COR-L47 (cell line): ENCODE results near the gene PPP1R3E.
"Not testable (repeated sequence)": the region's sequence is repeated elsewhere in the genome, so short reads cannot be mapped to it uniquely, and the experiment has no call there.

Experiments
- DNase-seq: peaks from one replicate; lab custom pipeline; 2025; lab: John Stamatoyannopoulos, UW

The PPP1R3E gene

DNA sequence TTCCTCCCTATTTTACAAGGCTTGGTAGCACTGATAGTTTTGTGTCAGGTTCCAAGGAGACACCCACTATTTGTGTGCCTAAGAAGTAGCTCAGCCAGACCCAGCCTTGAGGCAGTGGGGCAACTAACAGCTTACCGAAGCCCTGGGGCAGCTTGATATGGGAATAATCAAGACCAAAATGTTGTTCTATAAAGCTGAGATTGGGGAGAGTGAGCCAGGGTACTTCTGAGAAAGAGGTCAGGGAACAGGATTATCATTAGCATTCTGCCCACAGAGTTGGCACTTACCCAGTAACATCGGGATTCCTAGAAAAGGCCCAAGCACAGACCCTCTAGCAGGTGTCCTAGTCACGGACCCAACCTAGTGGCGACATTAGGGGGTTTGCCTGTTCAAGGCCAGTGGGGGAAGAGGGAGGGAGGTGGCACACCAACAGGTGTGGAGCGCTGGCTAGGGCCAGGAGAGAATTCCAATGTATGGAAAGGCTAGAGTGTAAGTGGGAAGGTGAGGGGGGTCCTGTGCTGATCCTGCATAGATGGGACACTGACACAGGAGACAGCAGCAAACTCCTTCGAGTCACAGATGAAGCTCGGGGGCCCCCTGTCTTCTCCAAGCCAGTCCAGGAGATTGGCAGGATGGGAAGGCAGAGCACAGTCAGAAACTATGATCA, 4.9 kb downstream of the PPP1R3E start:
- DNase-seq = no peak

GRCh38 chr14:23297096-23297495, 5.6 kb downstream of the PPP1R3E start:
- DNase-seq = no peak

GRCh38 chr14:23296012-23296777, 6.5 kb downstream of the PPP1R3E start:
- no peak for DNase-seq

- peak; percentile 54 for DNase-seq
Measured at GRCh38 chr14:23294734-23295561, 7.7 kb downstream of the PPP1R3E start.

- DNase-seq = no peak
Measured at GRCh38 chr14:23286902-23287479, 15.7 kb downstream of the PPP1R3E start.

DNA sequence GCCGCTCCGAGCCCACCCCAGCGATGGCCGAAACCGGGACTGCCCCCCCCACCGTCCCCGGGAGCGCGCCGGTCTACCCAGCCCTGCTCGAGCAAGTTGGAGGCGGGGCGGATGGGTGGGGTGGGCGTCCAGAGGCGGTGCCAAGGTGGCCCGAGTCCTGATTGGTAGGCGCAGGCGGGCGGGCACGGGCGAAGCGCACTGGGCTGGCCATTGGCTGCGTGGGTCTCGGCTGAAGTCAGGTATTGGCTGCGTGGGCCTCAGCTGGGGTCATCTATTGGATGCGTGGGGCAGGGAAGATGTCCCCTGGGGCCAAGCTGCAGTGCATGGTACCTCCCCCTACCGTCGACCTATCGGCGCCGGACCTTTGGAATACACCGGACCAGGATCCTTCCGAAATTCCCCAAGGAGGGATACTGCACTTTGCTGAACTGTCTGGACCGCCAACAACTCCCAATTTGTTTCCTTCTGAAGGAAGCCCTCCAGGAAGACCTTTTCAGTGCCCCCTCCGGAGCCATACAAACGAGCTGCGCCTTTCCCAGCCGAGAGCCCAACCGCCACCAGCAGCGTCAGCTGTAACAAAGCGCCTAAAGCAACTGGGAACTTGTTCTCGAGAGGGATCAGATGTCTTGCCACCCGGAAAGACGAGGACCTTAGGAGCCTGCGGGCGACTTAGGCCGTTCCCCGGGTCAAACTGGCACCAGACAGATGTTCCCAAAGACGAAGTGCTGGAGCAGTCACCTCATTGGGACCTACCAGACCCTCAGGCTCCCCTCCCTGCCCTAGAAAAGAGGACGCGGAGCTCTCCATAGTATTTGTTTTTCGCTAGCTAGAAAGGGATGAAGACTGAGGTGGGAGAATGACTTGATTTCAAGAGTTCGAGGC, 16.4 kb downstream of the PPP1R3E start, which contains the start of gene HOMEZ:
HOMEZ (minus strand) TSS at position 113 of the 882 bp plus-strand sequence. CDS start 180 bp downstream, outside the sequence.
- peak; percentile 96 for DNase-seq

GRCh38 chr14:23285530-23286019, 17.1 kb downstream of the PPP1R3E start:
- DNase-seq = no peak

- no peak for DNase-seq
Measured at GRCh38 chr14:23284654-23285529, 17.8 kb downstream of the PPP1R3E start.

- no peak for DNase-seq
Measured at GRCh38 chr14:23281247-23281646, 21.4 kb downstream of the PPP1R3E start.

DNA sequence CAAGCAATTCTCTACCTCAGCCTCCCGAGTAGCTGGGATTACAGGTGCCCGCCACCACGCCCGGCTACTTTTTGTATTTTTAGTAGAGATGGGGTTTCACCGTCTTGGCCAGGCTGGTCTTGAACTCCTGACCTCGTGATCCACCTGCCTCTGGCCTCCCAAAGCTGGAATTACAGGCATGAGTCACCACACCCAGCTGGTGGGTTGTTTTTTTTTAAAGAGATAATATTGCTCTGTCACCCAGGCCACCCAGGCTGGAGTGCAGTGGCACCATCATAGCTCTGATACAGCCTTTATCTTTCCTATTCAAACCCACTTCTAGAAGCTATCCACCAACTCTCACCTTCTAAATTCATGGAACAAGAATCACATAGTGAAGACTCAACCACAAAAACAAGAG, 24.7 kb downstream of the PPP1R3E start:
- DNase-seq = not testable (repeated sequence)

DNA sequence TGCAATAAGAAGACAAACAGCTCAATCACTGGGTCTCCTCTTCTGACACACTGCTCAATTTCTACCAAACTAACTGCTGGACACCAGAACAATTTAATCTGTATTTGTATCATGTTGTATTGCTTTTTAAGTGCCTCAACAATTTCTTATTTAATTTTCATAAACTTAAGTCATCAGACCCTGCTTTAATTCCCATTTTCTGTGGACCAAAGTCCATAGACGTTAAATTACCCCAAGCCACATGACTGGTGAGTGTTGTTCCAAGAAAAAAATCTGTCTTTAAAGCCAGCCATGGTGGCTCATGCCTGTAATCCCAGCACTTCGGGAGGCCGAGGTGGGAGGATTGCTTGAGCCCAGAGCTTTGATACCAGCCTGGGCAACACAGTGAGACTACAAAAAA, 25.5 kb downstream of the PPP1R3E start:
- no peak for DNase-seq

DNA sequence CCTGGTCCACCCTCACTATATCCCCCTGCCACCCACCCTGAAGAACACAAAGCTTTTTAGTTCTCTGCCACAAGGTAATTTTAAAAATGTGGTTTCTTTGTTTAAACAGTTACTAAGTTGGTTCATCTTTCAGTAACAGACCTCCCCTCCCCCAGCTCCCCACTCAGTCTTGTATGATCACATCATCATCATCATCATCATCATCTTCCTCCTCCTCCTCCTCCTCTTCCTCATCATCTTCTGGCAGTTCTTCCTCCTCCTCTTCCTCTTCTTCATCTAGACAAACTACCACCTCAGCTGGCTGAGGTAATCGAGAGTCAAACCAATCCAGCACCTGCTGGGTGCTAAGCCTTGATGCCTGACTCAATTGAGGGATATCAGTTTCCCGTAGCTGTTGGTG, 27.2 kb downstream of the PPP1R3E start:
- DNase-seq = no peak

GRCh38 chr14:23269193-23269592, 33.5 kb downstream of the PPP1R3E start:
- no peak for DNase-seq

- DNase-seq = not testable (repeated sequence)
Measured at GRCh38 chr14:23260849-23261248, 41.8 kb downstream of the PPP1R3E start.

DNA sequence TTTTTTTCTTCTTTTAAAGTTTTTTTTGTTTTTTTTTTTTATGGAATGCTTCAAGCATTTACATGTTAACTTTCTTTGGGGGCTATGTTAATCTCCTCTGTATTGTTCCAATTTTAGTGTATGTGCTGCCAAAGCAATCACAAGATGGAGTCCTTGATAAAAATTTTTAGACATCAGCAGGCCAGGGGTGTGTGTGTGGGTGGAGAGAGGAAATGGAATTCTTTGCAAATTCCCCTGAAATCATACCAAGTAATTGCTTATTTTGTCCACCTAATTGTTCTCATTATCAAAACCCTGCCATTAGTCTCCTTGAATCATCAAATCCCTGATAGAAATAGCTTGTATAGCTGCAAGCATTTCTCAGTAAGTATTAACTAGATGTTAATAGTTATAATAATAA, 43.2 kb downstream of the PPP1R3E start:
- no peak for DNase-seq

GRCh38 chr14:23258256-23258655, 44.4 kb downstream of the PPP1R3E start:
- DNase-seq = no peak

DNA sequence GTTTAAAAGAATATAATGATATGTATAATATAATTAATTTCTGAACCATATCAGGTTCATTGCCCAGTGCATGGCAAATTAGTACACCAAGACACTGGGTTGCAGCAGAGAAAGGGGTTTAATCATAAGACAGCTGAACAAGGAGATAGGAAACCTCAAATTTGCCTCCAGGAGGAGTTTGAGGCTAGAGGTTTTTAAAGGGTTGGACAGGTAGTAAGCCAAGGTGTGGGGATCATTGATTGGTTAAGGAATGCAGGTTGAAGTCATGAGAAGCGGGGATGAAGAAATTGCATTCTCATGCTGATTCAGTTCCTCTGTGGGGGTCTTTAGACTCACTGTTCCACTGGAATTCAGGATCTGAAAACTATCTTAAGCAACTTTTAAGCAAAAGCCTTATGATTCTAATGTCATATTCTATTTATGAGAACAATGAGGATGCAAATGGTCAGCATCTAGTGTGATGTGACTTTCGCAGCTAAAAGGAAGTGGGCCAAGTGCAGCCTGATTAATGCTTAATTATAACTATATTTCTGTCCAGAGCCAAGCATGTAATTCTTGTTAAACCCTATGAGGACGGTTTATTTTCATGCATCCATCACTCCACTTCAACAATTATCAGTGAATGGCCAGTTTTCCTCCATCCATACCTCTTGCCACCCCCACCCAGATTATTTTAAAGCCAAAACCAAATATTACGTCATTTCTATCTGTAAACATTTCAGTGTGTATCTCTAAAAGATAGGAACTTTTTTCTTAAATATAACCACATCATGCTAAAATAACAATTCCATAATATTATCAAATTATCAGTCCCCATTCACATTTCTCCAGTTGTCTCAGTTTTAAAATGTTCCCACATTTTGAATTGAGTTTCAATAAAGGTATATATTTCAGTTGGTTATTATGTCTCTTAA, 50.0 kb downstream of the PPP1R3E start:
- no peak for DNase-seq

DNA sequence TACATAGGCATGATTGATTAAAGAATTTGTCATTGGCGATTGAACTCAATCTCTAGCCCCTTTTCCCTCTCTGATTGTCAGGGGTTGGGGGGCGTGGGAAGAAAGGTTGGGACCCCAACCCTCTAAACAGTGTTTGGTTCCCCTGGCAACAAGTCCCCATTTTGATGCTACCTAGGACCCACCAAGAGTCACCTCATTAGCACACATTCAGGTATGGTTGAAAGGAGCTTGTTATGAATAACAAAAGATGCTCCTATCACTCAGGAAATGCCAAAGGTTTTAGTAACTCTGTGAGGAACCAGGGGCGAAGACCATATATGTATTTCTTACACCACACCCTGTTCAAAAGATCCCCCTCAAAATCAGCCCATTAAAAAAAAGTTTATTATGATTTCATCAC, 50.7 kb downstream of the PPP1R3E start:
- no peak for DNase-seq

- DNase-seq = no peak
Measured at GRCh38 chr14:23249824-23250223, 52.8 kb downstream of the PPP1R3E start.
